ENCODE measurements around the gene KCMF1.

Gene KCMF1

GRCh38 chr2:85032621-85033020 lies 61.7 kb downstream of the KCMF1 start:
- DNase-seq, result no peak

DNA sequence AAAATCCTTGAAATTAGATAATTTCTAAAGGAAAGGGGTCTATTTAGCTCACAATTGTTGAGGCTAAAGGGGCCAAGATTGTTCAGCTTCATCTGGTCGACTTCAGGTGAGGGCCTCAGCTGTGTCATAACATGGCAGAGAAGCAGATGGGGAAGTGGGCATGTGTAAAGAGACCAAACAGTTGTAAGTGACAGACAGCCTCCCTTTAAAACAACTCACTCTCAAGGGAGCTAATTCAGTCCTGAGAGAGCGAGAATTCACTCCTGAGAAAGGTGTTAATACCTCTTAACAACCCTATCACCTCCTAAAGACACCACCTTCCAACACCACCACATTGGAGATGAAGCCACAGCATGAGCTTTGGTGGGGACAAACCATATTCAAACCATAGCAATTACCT lies 62.4 kb downstream of the KCMF1 start:
- no peak for DNase-seq

DNA sequence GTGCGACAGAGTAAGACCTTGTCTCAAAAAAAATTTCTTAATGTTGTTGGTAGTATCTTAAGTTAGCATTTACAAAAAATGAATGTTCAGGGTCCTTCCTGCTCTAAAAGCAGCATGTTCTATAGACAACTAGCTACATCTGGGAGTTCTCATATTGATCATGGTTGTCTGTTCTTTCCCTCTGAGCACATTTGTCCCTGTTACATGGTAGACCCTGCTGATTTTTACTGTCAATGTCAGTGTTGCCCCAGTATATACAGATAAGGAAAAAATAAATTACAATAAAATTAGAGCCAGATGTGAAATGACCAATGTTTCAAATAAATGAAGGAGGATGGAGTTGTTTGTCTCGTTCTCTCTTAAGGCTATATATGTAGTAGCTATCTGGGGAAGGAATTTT lies 63.2 kb downstream of the KCMF1 start:
- no peak for DNase-seq

GRCh38 chr2:85037622-85038021 lies 66.7 kb downstream of the KCMF1 start:
- no peak for DNase-seq

DNA sequence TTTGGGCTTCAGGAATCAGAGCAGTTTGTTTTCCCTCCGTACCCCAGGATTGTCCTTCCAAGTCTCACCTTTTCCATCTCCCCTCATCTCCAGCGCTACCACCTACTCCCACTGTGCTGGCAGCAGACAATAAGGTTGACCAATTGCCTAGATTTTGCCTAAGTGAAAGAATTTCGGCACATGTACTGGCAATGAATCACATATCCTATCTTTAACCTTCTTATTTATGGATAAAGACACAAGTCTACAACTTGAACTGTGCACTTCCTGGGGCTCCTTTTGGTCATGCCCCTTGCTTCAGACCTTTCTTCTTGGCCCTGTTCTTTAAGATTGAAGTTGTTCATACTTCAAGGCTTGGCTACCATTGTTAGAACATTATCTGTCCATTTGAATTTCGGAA lies 71.4 kb downstream of the KCMF1 start:
- no peak for DNase-seq

DNA sequence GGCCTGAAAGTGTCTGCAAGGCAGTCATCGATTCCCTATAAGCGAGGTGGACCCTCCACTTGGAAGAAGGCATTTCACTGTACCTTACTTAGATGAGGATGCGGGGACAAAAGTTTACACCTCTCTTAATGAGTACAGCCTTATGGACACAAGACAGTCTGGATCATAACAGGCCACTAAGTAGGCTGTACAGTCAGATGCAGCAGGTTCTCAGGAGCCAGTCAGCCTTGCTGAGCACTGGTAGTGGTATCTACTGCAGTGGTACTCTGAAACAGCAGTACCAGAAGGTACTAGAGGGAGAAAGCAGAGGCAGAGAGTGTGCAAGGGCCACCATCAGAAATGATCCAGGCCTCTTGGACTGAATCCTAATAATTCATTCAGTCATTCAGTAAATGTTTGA lies 77.6 kb downstream of the KCMF1 start:
- DNase-seq, result no peak

DNA sequence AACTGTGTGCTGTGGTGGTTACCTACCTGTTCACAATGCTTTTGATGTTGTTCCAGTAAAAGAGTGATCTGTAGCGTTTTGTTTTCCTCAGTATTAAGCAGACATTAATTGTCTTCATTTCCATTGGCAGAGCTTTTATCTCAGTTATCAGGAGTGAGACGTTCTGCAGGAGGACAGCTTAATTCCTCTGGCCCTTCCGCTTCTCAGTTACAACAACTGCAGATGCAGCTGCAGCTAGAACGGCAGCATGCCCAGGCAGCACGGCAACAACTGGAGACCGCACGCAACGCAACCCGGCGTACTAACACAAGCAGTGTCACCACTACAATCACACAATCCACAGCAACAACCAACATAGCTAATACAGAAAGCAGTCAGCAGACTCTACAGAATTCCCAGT lies 78.3 kb downstream of the KCMF1 start:
- DNase-seq, result no peak

DNA sequence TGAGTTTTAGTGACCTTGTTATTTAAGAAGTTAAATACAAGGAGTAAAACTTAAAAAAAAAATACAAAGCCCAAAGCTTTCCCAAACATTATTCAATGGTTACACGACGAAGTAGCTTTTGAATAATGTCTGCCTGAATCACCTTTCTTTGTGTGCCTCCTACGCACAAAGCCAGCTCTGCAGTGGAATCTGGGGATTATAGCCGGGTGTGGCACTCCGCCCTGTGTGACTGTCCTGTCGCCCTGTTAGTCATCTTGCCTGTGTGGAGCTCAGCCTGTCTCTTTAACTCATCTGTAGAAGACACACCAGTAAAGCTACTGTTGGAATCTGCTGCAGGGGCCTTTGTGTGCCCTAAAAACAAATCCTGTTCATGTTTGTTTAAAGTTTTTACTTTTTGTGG lies 82.8 kb downstream of the KCMF1 start:
- DNase-seq, result no peak

DNA sequence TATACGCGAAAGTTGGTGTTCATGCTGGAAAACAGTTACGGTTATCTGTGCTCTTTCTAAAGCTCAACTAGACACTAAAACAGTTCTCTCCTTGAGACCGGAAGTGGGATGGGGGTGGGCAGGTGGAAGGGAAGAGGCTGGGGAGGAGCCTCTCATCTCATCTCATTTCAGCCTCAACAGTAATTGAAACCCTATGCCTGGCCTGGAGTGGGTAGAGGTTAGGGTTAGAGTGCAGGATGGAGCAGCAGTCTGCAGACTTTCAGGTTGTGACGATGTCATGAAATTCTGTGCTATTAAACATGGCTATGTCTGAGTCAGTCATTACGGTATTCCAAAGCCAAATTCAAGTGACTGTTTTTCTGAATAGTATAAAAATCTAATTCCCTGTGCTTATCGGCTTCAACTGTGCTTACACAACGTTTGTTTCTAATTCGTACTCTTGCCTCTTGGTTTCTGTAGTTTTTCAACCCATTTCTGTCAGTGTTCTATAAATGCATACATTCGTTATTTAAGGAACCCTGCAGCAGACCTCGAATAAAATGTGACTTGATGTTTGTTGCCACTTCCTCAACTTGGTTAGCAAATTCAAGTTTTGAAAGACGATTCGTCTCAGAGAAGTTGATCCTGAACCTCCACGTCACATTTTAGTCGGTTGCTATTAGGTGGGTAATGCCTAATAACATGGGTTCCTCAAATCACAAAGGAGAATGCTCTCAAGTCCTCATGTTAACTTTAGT lies 86.4 kb downstream of the KCMF1 start:
- no peak for DNase-seq

GRCh38 chr2:85061896-85062295 lies 90.9 kb downstream of the KCMF1 start:
- DNase-seq, result no peak

DNA sequence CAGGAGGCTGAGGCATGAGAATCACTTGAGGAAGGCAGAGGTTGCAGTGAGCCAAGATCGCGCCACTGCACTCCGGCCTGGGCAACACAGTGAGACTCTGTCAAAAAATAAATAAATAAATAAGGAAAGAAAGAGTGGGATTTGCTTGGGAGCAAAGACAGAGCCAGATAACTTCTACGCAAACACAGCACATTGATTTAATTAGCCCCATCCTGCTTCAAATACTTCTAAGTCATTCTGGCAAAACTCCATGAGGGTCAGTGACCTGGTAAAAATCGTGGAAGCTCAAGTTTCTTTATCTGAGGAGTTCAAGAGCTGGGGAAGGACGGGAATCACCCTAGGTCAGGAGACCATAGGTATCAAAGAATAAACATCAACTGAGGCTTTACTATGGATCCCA lies 91.6 kb downstream of the KCMF1 start:
- DNase-seq, result no peak

DNA sequence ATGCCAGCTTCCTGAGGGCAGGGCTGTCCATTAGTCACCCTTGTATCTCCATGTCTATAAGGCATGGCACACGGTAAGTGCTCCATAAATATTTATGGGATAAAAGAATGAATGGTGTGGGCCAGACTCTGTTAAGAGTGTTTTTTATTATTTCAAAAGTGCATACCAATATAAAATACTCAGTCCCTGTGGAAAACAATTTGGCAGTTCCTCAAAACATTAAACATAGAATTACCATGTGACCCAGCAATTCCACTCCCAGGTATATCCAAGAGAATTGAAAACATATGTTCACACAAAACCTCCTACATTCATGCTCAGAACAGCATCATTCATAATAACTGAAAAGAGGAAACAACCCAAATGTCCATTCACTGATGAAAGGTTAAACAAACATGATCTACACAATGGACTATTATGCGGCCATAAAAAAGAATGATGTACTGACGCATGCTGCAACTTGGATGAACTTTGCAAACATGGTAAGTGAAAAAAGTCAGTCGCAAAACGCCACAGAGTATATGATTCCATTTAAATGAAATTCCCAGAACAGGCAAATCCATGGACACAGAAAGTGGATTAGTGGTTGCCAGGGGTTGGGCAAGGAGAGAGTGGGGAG lies 93.1 kb downstream of the KCMF1 start:
- no peak for DNase-seq

DNA sequence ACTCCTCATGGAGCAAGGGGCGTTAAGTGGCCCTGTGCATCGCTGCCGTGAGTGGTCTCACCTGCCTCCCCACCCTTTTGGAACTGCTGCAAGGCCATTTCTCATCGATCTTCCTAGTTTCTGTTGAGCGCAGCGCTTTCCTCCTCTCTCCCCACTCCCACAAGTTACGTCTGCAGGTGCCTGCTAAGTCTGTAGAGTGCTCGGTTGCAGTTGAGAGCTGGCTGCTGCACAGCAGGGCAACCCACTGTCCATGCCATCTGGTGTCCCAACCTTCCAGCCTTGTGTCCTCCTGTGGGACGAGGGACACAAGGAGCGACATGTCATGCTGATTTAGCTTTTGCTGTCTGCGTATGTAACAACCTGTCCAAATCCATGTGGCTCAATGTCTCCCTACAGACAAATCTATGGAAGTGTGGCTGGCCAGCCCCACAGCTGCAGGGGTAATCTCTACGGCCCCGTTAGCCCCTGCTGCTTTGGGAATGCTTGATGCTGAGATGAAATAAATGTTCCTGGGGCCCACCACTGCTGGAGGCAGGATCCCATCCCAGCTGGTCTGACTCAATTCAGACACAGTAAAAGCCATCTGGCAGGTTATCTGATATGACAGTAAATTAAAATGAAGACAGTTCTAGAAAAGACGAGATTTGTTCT lies 94.1 kb downstream of the KCMF1 start:
- no peak for DNase-seq

DNA sequence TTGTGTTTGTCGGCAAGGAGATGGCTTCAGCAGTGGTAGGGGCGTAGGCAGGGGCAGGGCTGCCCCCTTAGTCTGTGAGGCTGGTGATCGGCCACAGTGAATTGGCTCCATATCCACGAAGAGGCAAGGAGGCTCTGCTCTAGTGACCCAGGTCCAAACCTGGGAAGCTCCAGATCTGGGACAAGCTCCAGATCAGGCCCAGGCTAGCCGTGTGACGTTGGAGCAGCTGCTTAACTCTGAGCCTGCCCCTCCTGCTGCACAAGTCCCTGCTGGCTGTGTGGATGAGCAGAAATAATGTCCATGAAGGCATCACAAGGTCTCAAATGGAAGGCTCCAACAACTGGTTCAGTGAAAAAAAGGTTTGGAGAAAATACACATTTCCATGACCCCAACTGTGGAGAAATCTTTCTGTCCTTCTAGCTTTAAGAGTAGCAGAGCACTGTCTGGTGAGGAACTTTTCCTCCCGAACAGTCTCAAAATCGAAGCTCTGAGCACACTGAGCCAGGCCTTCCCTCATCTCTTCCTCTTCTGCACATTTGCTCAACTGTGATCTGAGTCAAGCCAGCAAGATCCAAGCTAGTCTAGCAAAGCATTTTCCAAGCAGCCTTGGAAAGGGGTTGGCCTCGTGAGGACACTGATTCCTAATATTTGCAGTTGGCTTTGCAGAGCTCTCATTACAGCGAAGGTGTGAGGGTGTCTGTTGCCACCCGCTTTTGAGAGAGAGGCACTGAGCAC lies 95.2 kb downstream of the KCMF1 start:
- no peak for DNase-seq

- no peak for DNase-seq
Measured at GRCh38 chr2:85066874-85067351, 96.0 kb downstream of the KCMF1 start.

DNA sequence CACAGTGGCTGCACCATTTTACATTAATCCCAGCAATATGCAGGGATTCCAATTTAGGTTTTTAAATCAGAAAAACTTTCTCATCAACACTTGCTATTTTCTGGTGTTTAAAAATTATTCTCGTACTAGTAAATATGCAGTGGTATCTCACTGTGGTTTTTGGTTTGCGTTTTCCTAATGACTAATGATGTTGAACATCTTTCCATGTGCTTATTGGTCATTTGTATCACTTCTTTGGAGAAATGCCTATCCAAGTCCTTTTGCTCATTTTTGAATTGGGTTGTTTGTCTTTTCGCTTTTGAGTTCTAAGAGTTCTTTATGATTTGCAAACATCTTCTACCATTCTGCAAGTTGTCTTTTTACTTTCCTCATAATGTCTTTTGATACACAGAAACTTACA lies 100.1 kb downstream of the KCMF1 start:
- no peak for DNase-seq

GRCh38 chr2:85073033-85073432 lies 102.1 kb downstream of the KCMF1 start:
- DNase-seq, result no peak

DNA sequence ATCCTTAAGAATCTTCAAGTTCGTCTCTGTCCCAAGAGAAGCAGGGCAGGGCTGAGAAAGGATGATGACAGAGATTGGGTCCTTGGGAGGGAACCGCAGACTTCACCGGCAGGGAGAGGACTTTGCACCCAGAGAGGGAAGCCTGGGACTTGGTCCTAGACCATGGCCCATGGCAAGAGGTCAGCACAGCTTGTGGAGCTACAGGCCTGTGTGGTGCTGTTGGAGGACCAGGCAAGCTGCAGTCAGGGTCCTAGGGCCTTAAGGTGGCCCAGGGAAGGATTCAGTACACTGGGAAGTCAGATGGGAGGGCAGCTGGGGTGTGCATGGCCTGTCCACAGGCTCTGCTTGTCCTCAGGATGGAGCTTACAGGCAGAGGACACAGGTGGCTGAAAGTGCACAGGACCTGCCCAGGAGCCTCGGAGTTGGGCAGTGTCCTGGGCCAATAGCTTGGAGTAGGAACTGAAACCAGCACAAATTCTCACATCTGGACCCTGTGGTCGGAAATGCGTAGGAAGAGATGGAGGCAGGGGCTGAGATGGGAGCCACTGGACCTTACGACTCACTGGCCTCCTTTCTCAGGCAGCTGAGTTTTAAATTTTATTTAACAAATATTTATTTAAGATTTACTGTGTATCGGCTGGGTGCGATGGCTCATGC lies 105.8 kb downstream of the KCMF1 start:
- no peak for DNase-seq

DNA sequence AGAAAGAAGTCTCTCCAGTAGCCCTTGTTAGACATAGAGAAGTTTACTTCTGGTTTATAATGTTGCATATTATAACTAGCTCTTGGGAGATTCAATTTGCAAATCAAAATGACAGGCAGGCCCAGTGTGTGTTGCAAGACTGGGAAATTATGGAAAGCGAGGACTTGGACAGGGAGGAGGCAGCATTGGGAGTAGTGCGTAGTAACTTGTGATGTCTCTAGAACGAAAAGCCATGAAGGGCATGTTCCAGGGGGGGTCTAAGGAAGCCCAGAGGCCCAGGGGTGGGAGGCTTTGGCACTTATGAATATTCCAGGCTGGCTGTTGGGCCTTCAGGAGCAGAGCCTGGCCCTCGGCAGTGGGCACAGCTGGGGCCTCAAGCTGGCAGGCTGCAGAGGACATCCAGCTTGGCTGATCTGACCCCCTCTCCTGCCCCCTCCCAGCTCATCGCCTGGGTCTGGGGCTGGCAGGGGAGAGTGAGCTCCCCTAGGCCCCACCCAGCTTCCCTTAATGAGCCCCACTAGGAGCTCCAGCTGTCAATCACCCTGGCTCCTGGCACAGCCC lies 107.0 kb downstream of the KCMF1 start:
- no peak for DNase-seq

DNA sequence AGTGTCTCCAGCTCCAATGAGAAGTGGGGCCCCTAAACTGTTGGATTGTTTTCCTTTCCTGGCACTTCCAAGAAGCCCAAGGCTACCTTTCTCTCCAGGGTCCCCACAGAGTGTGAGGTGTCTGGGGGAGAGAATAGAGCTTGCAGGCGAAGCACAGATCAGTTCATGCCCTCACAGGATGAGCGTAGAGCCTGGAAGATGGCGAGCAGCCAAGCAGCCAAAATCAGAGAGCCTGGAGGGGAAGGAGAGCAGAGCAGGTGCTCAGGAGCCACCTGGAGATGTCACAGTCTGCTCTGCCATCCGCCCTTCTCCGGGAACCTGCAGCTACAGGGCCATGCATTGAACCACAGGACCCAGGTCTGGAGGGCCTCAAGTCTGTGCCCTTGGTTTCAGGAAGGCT lies 107.6 kb downstream of the KCMF1 start:
- DNase-seq, result no peak

DNA sequence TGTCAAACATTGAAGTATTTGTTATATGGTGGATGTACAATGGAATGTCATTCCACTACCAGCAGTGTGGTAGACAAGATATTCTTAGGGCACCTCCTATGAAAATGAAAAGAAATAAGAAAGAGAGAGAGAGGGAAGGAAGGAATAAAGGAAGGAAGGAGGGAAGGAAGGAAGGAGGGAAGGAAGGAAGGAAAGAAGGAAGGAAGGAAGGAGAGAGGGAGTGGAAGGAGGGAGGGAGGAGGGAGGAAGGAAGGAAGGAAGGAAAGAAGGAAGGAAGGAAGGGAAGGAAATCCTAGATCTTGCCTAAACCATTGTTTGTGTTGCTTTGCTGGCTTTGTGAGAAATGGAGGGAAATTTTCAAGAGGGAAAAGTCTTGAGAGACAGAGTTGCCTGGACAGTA lies 112.1 kb downstream of the KCMF1 start:
- no peak for DNase-seq

GRCh38 chr2:85085563-85085962 lies 114.6 kb downstream of the KCMF1 start:
- DNase-seq, result no peak

GRCh38 chr2:85087541-85087940 lies 116.6 kb downstream of the KCMF1 start:
- DNase-seq, result no peak

All from effector CD4-positive, alpha-beta T cell (primary cell).